Measurements from ENCODE around the gene RALGPS1. TPM values are rescaled to one million over a fixed set of nuclear protein-coding genes. Genes with fewer than 3 reads are reported as not detected.

The RALGPS1 gene
- total and polyA plus RNA-seq, 8 donors: 5.8 to 12.7 (median 9.3) TPM

- FAIRE-seq: no peak
- no peak for DNase-seq
- Histone ChIP-seq H3K4me3 (no peak overlapping the region), H3K4me1 (no peaks in the 10 kb centered on the region), H3K27me3 (no peaks in the 10 kb centered on the region), H3K27ac (no peak overlapping the region), H3K36me3 (peaks cover 0 to 11% (median 0%) of the 10 kb centered on the region in 3 donors), H3K9me3 (no peaks in the 10 kb centered on the region)
- intact Hi-C loops (cut with DNase I): no loop called here
- TF ChIP-seq, protein P1, sequence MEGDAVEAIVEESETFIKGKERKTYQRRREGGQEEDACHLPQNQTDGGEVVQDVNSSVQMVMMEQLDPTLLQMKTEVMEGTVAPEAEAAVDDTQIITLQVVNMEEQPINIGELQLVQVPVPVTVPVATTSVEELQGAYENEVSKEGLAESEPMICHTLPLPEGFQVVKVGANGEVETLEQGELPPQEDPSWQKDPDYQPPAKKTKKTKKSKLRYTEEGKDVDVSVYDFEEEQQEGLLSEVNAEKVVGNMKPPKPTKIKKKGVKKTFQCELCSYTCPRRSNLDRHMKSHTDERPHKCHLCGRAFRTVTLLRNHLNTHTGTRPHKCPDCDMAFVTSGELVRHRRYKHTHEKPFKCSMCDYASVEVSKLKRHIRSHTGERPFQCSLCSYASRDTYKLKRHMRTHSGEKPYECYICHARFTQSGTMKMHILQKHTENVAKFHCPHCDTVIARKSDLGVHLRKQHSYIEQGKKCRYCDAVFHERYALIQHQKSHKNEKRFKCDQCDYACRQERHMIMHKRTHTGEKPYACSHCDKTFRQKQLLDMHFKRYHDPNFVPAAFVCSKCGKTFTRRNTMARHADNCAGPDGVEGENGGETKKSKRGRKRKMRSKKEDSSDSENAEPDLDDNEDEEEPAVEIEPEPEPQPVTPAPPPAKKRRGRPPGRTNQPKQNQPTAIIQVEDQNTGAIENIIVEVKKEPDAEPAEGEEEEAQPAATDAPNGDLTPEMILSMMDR (IDR thresholded peaks at IDR 0.05): no peak
- no peak for ATAC-seq
- WGBS, 2 donors: 59 to 66% methylated on average over 4 of the region's 4 CpGs
Observed at GRCh38 chr9:126875756-126876510, 38.6 kb upstream of the RALGPS1 start.

DNA sequence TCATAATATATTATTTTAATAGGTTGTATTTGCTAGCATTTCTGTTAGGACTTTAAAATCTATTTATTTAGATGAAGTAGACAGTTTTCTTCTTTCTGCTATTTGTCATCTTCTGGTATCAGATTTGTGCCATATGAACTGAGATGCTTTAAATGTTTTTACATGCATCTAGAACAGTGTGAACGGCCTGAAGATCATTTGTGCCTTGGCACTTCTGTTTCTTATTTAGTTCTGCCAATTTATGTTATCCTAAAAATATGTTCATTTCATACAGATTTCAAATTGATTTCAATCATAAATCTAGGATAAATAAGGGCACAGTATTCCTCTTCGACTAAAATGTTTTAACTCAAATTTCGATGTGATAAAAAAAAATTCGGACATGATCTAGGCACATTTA is 38.1 kb upstream of the RALGPS1 start:
- no peak overlapping the region for H3K27ac ChIP-seq
- TF ChIP-seq, protein P1 (IDR thresholded peaks at IDR 0.05): no peak
- DNase-seq (no peak), FAIRE-seq (no peak), ATAC-seq (no peak)
- intact Hi-C loops (cut with DNase I): no loop called here
- H3K4me1 ChIP-seq: no peaks in the 10 kb centered on the region
- peaks cover 0 to 11% (median 0%) of the 10 kb centered on the region in 3 donors for H3K36me3 ChIP-seq
- H3K27me3 ChIP-seq: no peaks in the 10 kb centered on the region
- H3K9me3 ChIP-seq: no peaks in the 10 kb centered on the region
- no peak overlapping the region for H3K4me3 ChIP-seq
- WGBS, 2 donors: 78 to 84% methylated on average over 4 of the region's 4 CpGs

DNA sequence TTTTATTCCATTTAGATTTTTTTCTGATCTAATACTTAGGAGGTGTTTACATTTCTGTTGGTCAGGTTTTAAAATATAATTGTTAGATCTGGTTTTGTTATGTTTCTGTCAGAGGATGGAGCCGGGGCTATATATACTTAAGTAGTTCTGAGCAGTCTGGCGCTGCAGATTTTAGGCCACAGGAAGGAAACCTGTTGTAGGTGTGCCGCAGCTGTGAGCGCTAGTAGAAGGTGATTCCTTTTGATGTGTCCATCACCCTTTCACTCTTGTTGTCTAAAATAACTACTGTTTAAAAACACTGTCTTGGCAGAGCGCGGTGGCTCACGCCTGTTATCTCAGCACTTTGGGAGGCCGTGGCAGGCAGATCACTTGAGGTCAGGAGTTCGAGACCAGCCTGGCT is 37.2 kb upstream of the RALGPS1 start:
- 93 to 95% methylated on average over 9 of the region's 9 CpGs for WGBS, 2 donors

DNA sequence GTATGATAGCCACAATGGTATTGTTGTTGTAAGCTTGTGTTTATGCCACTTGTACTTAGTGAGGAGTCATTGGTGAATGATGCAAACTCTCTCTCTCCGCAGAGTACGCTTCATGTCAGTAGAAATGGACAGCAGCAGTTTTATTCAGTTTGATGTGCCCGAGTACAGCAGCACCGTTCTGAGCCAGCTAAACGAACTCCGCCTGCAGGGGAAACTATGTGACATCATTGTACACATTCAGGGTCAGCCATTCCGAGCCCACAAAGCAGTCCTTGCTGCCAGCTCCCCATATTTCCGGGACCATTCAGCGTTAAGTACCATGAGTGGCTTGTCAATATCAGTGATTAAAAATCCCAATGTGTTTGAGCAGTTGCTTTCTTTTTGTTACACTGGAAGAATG is 35.3 kb upstream of the RALGPS1 start:
- peaks cover 0 to 15% (median 0%) of the 10 kb centered on the region in 3 donors for H3K36me3 ChIP-seq
- WGBS, 2 donors: 86% methylated on average over 9 of the region's 9 CpGs
- no peak for ATAC-seq
- TF ChIP-seq, protein P1 (IDR thresholded peaks at IDR 0.05): no peak
- no peak overlapping the region for H3K4me3 ChIP-seq
- no peak for FAIRE-seq
- intact Hi-C loops (cut with DNase I): no loop called here
- DNase-seq: no peak
- no peak overlapping the region for H3K27ac ChIP-seq
- no peaks in the 10 kb centered on the region for H3K4me1 ChIP-seq
- H3K27me3 ChIP-seq: no peaks in the 10 kb centered on the region
- H3K9me3 ChIP-seq: no peaks in the 10 kb centered on the region

More for the DNA sequence above, 37.2 kb upstream of the RALGPS1 start:
- intact Hi-C loops (cut with DNase I): no loop called here
- ATAC-seq: no peak
- no peak for DNase-seq
- Histone ChIP-seq H3K27me3 (no peaks in the 10 kb centered on the region), H3K36me3 (peaks cover 0 to 11% (median 0%) of the 10 kb centered on the region in 3 donors), H3K9me3 (no peaks in the 10 kb centered on the region), H3K4me3 (no peak overlapping the region), H3K27ac (no peak overlapping the region), H3K4me1 (no peaks in the 10 kb centered on the region)
- TF ChIP-seq, protein P1 (IDR thresholded peaks at IDR 0.05): no peak
- no peak for FAIRE-seq
